Measurements from ENCODE around the gene MTTP. TPM values are rescaled to one million over a fixed set of nuclear protein-coding genes. Genes with fewer than 3 reads are reported as not detected.

Gene MTTP
- total RNA-seq, 2 donors from 2014 or later = not detected

DNA sequence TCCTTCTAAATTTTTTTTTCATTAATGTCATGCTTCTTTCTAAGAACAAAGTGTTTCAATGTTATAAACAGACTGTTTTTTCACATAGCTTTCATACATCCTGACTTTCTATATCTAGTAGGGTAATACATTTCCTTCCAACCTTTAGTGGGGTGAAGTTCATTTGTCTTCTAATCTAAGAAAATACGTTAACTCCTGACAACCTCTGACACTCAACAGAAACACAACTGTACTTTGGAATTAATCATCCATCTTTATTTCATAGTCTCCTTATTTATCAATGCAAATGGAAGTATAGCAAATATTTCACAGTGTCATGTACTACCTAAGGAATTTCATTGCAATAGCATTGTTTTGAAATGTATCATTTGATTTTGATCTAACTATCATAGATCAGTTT is 2.7 kb upstream of the MTTP start:
- Histone ChIP-seq H3K4me3 (no peak overlapping the region), H3K27me3 (replicated peaks; ENCODE audit: insufficient read depth) (no peaks in the 10 kb centered on the region), H3K36me3 (no peaks in the 10 kb centered on the region), H3K9me3 (no peaks in the 10 kb centered on the region), H3K4me1 (ENCODE audit: control insufficient read depth in 1 of 2, low read depth in 2 of 2) (peaks cover 6 to 43% of the 10 kb centered on the region in 2 donors), H3K27ac (no peak overlapping the region)
- ATAC-seq (ENCODE audit: insufficient number of reproducible peaks, low FRiP score, low read depth) (no peak), DNase-seq (ENCODE audit: low spot score) (no peak)
- TF ChIP-seq, protein P1, sequence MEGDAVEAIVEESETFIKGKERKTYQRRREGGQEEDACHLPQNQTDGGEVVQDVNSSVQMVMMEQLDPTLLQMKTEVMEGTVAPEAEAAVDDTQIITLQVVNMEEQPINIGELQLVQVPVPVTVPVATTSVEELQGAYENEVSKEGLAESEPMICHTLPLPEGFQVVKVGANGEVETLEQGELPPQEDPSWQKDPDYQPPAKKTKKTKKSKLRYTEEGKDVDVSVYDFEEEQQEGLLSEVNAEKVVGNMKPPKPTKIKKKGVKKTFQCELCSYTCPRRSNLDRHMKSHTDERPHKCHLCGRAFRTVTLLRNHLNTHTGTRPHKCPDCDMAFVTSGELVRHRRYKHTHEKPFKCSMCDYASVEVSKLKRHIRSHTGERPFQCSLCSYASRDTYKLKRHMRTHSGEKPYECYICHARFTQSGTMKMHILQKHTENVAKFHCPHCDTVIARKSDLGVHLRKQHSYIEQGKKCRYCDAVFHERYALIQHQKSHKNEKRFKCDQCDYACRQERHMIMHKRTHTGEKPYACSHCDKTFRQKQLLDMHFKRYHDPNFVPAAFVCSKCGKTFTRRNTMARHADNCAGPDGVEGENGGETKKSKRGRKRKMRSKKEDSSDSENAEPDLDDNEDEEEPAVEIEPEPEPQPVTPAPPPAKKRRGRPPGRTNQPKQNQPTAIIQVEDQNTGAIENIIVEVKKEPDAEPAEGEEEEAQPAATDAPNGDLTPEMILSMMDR (IDR thresholded peaks at IDR 0.05) = no peak

- DNase-seq (ENCODE audit: low spot score) (no peak), ATAC-seq (ENCODE audit: insufficient number of reproducible peaks, low FRiP score, low read depth) (peak; percentile 36)
- Histone ChIP-seq H3K9me3 (no peaks in the 10 kb centered on the region), H3K4me1 (ENCODE audit: control insufficient read depth in 1 of 2, low read depth in 2 of 2) (peaks cover 6 to 39% of the 10 kb centered on the region in 2 donors), H3K4me3 (peak overlapping the region; percentile 27), H3K36me3 (no peaks in the 10 kb centered on the region), H3K27me3 (replicated peaks; ENCODE audit: insufficient read depth) (no peaks in the 10 kb centered on the region), H3K27ac (peak overlapping the region; percentile 25 to 47)
- TF ChIP-seq, protein P1 (IDR thresholded peaks at IDR 0.05) = no peak
Observed at GRCh38 chr4:99572527-99573240, 1.9 kb upstream of the MTTP start.

DNA sequence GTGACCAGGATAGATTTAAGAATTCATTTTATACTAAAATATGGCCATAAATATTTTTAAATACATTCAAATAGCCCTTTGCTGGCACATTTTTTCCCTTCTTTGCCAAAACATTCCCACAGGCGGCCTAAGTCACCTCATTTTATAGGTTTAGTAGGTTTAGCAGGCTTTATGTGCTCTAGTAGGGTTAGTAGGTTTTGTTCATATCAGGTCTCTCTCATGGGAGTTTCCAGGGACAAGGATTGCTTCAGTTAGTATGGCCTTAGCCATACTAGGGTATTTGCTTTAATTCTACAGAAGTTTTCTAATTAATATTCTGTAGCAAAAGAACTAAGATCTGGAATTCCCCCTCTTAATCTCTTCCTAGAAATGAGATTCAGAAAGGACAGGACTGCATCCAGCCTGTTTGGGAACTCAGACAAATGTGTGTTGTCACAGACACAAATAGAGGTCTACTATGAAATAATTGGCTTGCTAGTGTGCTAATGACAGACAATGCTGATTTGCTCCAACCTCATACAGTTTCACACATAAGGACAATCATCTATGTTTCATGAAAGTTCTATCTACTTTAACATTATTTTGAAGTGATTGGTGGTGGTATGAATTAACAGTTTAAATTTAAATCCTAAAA is 772 bp upstream of the MTTP start:
- Histone ChIP-seq H3K4me1 (ENCODE audit: control insufficient read depth in 1 of 2, low read depth in 2 of 2) (peaks cover 6 to 39% of the 10 kb centered on the region in 2 donors), H3K36me3 (no peaks in the 10 kb centered on the region), H3K4me3 (no peak overlapping the region), H3K27ac (peak overlapping the region; percentile 25 to 28), H3K27me3 (replicated peaks; ENCODE audit: insufficient read depth) (no peaks in the 10 kb centered on the region), H3K9me3 (no peaks in the 10 kb centered on the region)
- DNase-seq (ENCODE audit: low spot score) = no peak
- TF ChIP-seq, protein P1 (IDR thresholded peaks at IDR 0.05) = no peak
- ATAC-seq (ENCODE audit: insufficient number of reproducible peaks, low FRiP score, low read depth) = no peak

GRCh38 chr4:99578714-99579113 is 4.1 kb downstream of the MTTP start:
- H3K9me3 ChIP-seq = no peaks in the 10 kb centered on the region
- H3K36me3 ChIP-seq = no peaks in the 10 kb centered on the region
- no peaks in the 10 kb centered on the region for H3K27me3 ChIP-seq (replicated peaks; ENCODE audit: insufficient read depth)
- H3K4me3 ChIP-seq = no peak overlapping the region
- TF ChIP-seq, protein P1 (IDR thresholded peaks at IDR 0.05) = no peak
- no peak overlapping the region for H3K27ac ChIP-seq
- no peak for DNase-seq (ENCODE audit: low spot score)
- ATAC-seq (ENCODE audit: insufficient number of reproducible peaks, low FRiP score, low read depth) = no peak
- peaks cover 0 to 18% of the 10 kb centered on the region in 2 donors for H3K4me1 ChIP-seq (ENCODE audit: control insufficient read depth in 1 of 2, low read depth in 2 of 2)

- TF ChIP-seq, protein P1 (IDR thresholded peaks at IDR 0.05) = no peak
- Histone ChIP-seq H3K27me3 (replicated peaks; ENCODE audit: insufficient read depth) (no peaks in the 10 kb centered on the region), H3K4me3 (no peak overlapping the region), H3K36me3 (no peaks in the 10 kb centered on the region), H3K9me3 (no peaks in the 10 kb centered on the region), H3K27ac (no peak overlapping the region), H3K4me1 (ENCODE audit: control insufficient read depth in 1 of 2, low read depth in 2 of 2) (peaks cover 8 to 13% of the 10 kb centered on the region in 2 donors)
- DNase-seq (ENCODE audit: low spot score) = no peak
- ATAC-seq (ENCODE audit: insufficient number of reproducible peaks, low FRiP score, low read depth) = no peak
Observed at GRCh38 chr4:99585516-99585915, 10.9 kb downstream of the MTTP start.
